HG02623 (cell line): ENCODE results near the gene NAGPA.

Experiments
- ATAC-seq: cut with Tn5 transposase; IDR thresholded peaks from one replicate; pipeline ENCODE4 v1.9.1; 2021; ENCODE audit warnings: moderate library complexity; ENCODE audit not compliant: unreplicated experiment

The NAGPA gene

GRCh38 chr16:4979736-4980660 is 53.7 kb downstream of the NAGPA start:
- ATAC-seq = no peak

GRCh38 chr16:4979164-4979563 is 54.6 kb downstream of the NAGPA start:
- ATAC-seq = no peak

- no peak for ATAC-seq
Observed at GRCh38 chr16:4976611-4977145, 57.1 kb downstream of the NAGPA start.

- peak; percentile 70 for ATAC-seq
Observed at GRCh38 chr16:4976079-4976478, 57.7 kb downstream of the NAGPA start.
